Measurements from ENCODE around the gene MEGF11. TPM values are rescaled to one million over a fixed set of nuclear protein-coding genes. Genes with fewer than 3 reads are reported as not detected.

Gene MEGF11
- total RNA-seq, 1 experiment from 2014 or later: not detected

GRCh38 chr15:66072616-66073361 lies 180.8 kb downstream of the MEGF11 start:
- no peak overlapping the region for H3K27ac ChIP-seq (ENCODE audit: low read length)
- ChIA-PET POLR2A (ENCODE audit: unreplicated experiment) (no interaction called here), CTCF (no interaction called here)
- H2AFZ ChIP-seq (ENCODE audit: low read length): no peak overlapping the region
- DNase-seq: no peak
- BruUV-seq (replicated peaks): no TSS peak
- no peaks in the 10 kb centered on the region for H3K4me1 ChIP-seq (ENCODE audit: insufficient read depth, low read length)
- no peak overlapping the region for H3K9ac ChIP-seq (ENCODE audit: low read length)
- no peaks in the 10 kb centered on the region for H3F3A ChIP-seq (ENCODE audit: low read length, unreplicated experiment)
- no peak for ATAC-seq
- H3K79me2 ChIP-seq (ENCODE audit: low read length): no peaks in the 10 kb centered on the region
- no peaks in the 10 kb centered on the region for H3K9me3 ChIP-seq (ENCODE audit: low read length)
- H3K9me2 ChIP-seq (replicated peaks; ENCODE audit: low read length): no peaks in the 10 kb centered on the region
- H3K36me3 ChIP-seq (ENCODE audit: low read depth, low read length): no peaks in the 10 kb centered on the region
- intact Hi-C loops (cut with micrococcal nuclease): no loop called here
- no peaks in the 10 kb centered on the region for H3K27me3 ChIP-seq (ENCODE audit: low read length)
- no peak overlapping the region for H3K4me3 ChIP-seq (ENCODE audit: low read length)
- no peaks in the 10 kb centered on the region for H4K20me1 ChIP-seq (ENCODE audit: low read length)
- H3K4me2 ChIP-seq (ENCODE audit: low read length): no peak overlapping the region
- TF ChIP-seq EZH2phosphoT487 (IDR thresholded peaks at IDR 0.05; ENCODE audit: borderline replicate concordance, low read length): no peak
- no peak for TF ChIP-seq CTCF (conservative IDR thresholded peaks at IDR 0.05; ENCODE audit: low read depth, low read length)
- TF ChIP-seq EZH2 (IDR thresholded peaks at IDR 0.05; ENCODE audit: low read length, unreplicated experiment): no peak

GRCh38 chr15:66071921-66072295 lies 181.6 kb downstream of the MEGF11 start:
- no peaks in the 10 kb centered on the region for H4K20me1 ChIP-seq (ENCODE audit: low read length)
- POLR2A ChIA-PET (ENCODE audit: unreplicated experiment): no interaction called here
- CTCF ChIA-PET: no interaction called here

More at GRCh38 chr15:66071921-66072295, 181.6 kb downstream of the MEGF11 start:
- ATAC-seq (no peak), DNase-seq (no peak)
- Histone ChIP-seq H3K79me2 (ENCODE audit: low read length) (no peaks in the 10 kb centered on the region), H2AFZ (ENCODE audit: low read length) (no peak overlapping the region), H3K9me3 (ENCODE audit: low read length) (no peaks in the 10 kb centered on the region), H3K36me3 (ENCODE audit: low read depth, low read length) (no peaks in the 10 kb centered on the region), H3K9ac (ENCODE audit: low read length) (no peak overlapping the region), H3K9me2 (replicated peaks; ENCODE audit: low read length) (no peaks in the 10 kb centered on the region), H3K27me3 (ENCODE audit: low read length) (no peaks in the 10 kb centered on the region), H3K4me3 (ENCODE audit: low read length) (no peak overlapping the region), H3K4me2 (ENCODE audit: low read length) (no peak overlapping the region), H3K4me1 (ENCODE audit: insufficient read depth, low read length) (no peaks in the 10 kb centered on the region), H3F3A (ENCODE audit: low read length, unreplicated experiment) (no peaks in the 10 kb centered on the region), H3K27ac (ENCODE audit: low read length) (no peak overlapping the region)
- no TSS peak for BruUV-seq (replicated peaks)
- intact Hi-C loops (cut with micrococcal nuclease): no loop called here
- TF ChIP-seq CTCF (conservative IDR thresholded peaks at IDR 0.05; ENCODE audit: low read depth, low read length) (no peak), EZH2phosphoT487 (IDR thresholded peaks at IDR 0.05; ENCODE audit: borderline replicate concordance, low read length) (no peak), EZH2 (IDR thresholded peaks at IDR 0.05; ENCODE audit: low read length, unreplicated experiment) (no peak)
